ENCODE results near the gene RPUSD2.

The RPUSD2 gene

DNA sequence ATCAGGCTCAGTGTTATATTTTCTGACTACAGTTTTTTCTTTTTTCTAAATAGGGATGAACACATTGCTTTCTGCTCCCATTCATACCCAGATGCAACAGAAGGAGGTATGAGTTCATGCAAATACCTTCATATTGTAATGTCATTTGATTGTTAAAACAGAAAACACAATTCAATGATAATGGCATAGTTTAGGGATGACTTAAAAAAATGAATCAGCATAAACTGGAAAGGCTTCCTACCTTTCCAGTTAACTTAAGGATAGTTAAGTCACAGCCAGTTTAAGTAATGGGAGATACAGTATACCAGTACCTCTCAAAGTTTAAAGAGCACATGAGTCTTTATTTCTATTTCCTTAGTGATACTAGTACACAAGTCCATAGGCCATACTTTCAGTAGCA lies 49.8 kb downstream of the RPUSD2 start:
- no peak for DNase-seq (ENCODE audit: low read depth, low spot score)

DNA sequence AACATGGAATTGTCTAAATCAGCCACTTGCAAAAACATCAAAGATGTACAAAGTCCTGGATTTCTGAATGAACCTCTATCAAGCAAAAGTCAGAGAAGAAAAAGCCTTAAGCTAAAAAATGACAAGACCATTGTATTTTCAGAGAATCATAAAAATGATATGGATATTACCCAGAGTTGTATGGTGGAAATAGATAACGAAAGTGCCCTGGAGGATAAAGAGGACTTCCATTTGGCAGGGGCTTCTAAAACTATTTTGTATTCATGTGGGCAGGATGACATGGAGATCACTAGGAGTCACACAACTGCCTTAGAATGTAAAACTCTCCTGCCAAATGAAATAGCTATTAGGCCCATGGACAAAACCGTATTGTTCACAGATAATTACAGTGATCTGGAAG lies 54.3 kb downstream of the RPUSD2 start:
- DNase-seq (ENCODE audit: low read depth, low spot score) = no peak

Data from brain pericyte (primary cell).